Stimulated activated CD4-positive, alpha-beta T cell treated with anti-CD3 and anti-CD28 coated beads, Interleukin-1b, Interleukin-23, amount 100 ng/mL, for 24 hours (primary cell): ENCODE measurements around the gene DENND1A.

Source experiments
- DNase-seq, 4 experiments: peaks; one replicate each; pipeline ENCODE4 v3.0.0-alpha.2; 2020; ENCODE audit warnings: low read depth in 4 of 4, low spot score in 1 of 4

The DENND1A gene

GRCh38 chr9:123631862-123632261 is 298.1 kb downstream of the DENND1A start:
- no peak for DNase-seq

GRCh38 chr9:123630233-123630632 is 299.7 kb downstream of the DENND1A start:
- no peak for DNase-seq

GRCh38 chr9:123629531-123629930 is 300.4 kb downstream of the DENND1A start:
- no peak for DNase-seq

- DNase-seq = no peak
These were observed 307.1 kb downstream of the DENND1A start for GRCh38 chr9:123622711-123623241.

- no peak for DNase-seq
These were observed 309.7 kb downstream of the DENND1A start for GRCh38 chr9:123620239-123620638.

- DNase-seq = no peak
These were observed 311.8 kb downstream of the DENND1A start for GRCh38 chr9:123617952-123618678.

- no peak for DNase-seq
These were observed 312.6 kb downstream of the DENND1A start for GRCh38 chr9:123617286-123617685.

- no peak for DNase-seq
These were observed 313.2 kb downstream of the DENND1A start for GRCh38 chr9:123616707-123617106.

GRCh38 chr9:123615381-123615780 is 314.5 kb downstream of the DENND1A start:
- DNase-seq = no peak

GRCh38 chr9:123614306-123615263 is 315.3 kb downstream of the DENND1A start:
- DNase-seq = no peak

- no peak for DNase-seq
These were observed 318.7 kb downstream of the DENND1A start for GRCh38 chr9:123611226-123611625.

- no peak for DNase-seq
These were observed 320.1 kb downstream of the DENND1A start for GRCh38 chr9:123609844-123610243.

- DNase-seq = no peak
These were observed 321.8 kb downstream of the DENND1A start for GRCh38 chr9:123608104-123608503.

GRCh38 chr9:123607479-123607878 is 322.4 kb downstream of the DENND1A start:
- no peak for DNase-seq

- no peak for DNase-seq
These were observed 323.8 kb downstream of the DENND1A start for GRCh38 chr9:123606141-123606540.

- no peak for DNase-seq
These were observed 324.6 kb downstream of the DENND1A start for GRCh38 chr9:123605286-123605685.

GRCh38 chr9:123604861-123605260 is 325.1 kb downstream of the DENND1A start:
- DNase-seq = no peak

GRCh38 chr9:123601828-123602227 is 328.1 kb downstream of the DENND1A start:
- no peak for DNase-seq

- DNase-seq = no peak
These were observed 330.1 kb downstream of the DENND1A start for GRCh38 chr9:123599781-123600180.

- DNase-seq = no peak
These were observed 331.9 kb downstream of the DENND1A start for GRCh38 chr9:123597876-123598556.

- DNase-seq = no peak
These were observed 332.9 kb downstream of the DENND1A start for GRCh38 chr9:123597048-123597447.
